Astrocyte of the spinal cord (primary cell): ENCODE results near the gene TMEM175.
A peak's percentile ranks its signal among the peaks of the same experiment; 100 is the strongest.

ENCODE experiments used
- DNase-seq: peaks from one replicate; pipeline ENCODE4 v3.0.0; 2011; ENCODE audit warnings: low read depth, low spot score
- H3K4me3 ChIP-seq: 2 replicates; pipeline ENCODE4 v1.5.1; 2011; ENCODE audit warnings: low read depth, mild to moderate bottlenecking, low read length, moderate library complexity
- in situ Hi-C: cut with HindIII; loops from 2 replicates; pipeline ENCODE4 v1.10.0; 2017; ENCODE audit warnings: low sequenced_read_pairs
- TF ChIP-seq, protein P1 (sequence below): IDR thresholded peaks from 2 replicates; pipeline ENCODE4 v1.5.1; 2012; ENCODE audit warnings: low read depth, mild to moderate bottlenecking, low read length, inconsistent platforms

The TMEM175 gene

DNA sequence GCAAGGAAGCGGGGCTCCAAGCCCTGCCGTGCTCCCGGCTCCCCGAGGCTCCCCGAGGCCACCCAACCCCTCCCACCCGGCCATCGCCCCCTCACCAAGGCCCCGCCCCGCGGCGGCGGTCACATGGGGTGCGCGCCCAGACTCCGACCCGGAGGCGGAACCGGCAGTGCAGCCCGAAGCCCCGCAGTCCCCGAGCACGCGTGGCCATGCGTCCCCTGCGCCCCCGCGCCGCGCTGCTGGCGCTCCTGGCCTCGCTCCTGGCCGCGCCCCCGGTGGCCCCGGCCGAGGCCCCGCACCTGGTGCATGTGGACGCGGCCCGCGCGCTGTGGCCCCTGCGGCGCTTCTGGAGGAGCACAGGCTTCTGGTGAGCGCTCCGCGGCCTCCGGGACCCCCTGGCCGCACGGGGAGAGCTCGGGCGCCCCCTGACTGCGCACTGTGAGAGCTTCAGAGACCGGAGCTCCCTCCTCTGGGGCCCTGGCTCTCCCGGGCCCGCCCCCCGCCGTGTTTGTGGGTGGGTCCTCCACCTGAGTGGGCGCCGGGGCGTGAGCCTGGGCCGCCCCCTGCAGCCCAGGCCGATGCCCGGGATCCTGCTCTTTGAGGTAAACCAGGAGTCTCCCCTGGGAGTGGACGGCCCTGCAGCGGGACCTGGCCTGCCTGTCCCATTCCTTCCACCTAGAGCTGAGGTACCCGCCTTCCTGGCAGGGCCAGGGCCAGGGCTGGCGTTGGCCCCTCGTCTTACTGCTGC, 54.8 kb downstream of the TMEM175 start, which contains the start of gene IDUA:
Gene IDUA, plus strand, starts transcription at position 166 of the 745 bp plus-strand sequence. Its CDS starts 41 bp downstream, at position 207.
- TF ChIP-seq, protein P1, sequence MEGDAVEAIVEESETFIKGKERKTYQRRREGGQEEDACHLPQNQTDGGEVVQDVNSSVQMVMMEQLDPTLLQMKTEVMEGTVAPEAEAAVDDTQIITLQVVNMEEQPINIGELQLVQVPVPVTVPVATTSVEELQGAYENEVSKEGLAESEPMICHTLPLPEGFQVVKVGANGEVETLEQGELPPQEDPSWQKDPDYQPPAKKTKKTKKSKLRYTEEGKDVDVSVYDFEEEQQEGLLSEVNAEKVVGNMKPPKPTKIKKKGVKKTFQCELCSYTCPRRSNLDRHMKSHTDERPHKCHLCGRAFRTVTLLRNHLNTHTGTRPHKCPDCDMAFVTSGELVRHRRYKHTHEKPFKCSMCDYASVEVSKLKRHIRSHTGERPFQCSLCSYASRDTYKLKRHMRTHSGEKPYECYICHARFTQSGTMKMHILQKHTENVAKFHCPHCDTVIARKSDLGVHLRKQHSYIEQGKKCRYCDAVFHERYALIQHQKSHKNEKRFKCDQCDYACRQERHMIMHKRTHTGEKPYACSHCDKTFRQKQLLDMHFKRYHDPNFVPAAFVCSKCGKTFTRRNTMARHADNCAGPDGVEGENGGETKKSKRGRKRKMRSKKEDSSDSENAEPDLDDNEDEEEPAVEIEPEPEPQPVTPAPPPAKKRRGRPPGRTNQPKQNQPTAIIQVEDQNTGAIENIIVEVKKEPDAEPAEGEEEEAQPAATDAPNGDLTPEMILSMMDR = peak; percentile 49
- DNase-seq = peak; percentile 54
- peak within 1 kb of the TSS; percentile 58 for H3K4me3 ChIP-seq
- in situ Hi-C loops = no loop called here

DNA sequence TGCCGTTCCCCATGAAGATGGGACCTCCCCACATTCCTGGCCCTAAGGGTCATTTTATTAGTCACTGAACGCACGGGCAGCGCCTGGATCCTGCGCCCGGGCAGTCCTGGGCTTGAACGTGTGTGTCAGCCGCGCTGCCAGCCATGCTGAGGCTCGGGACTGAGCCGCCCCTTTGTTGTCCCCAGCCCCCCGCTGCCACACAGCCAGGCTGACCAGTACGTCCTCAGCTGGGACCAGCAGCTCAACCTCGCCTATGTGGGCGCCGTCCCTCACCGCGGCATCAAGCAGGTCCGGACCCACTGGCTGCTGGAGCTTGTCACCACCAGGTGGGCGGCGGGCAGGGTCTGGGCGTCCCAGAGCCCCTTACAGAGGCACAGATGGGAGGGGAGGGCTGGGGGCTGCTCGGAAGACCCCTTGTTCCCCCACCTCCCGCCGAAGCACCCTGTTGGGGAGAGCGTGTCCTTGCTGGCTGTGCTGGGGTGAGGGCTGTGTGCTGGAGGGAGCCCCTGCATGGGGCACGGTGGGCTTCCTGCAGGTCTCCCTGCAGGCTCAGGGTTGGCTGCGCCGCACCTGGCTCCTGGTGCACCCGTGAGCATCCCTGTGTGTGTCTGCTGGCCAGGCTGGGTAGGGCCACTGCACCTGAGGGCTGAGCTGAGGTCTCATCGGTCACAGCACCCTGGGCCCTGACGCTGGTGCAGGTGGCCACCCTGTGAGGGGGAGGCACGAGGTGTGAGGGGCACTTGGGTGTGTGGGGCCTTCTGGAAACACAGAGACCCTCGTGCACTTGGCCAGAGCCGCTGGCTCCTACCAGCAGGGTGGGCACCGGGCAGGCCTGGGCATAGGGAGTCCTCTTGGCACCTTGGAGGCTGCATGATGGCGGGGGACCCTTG, 55.6 kb downstream of the TMEM175 start:
- in situ Hi-C loops = no loop called here
- H3K4me3 ChIP-seq = peak overlapping the region; percentile 58
- no peak for DNase-seq
- TF ChIP-seq, protein P1 = no peak

DNA sequence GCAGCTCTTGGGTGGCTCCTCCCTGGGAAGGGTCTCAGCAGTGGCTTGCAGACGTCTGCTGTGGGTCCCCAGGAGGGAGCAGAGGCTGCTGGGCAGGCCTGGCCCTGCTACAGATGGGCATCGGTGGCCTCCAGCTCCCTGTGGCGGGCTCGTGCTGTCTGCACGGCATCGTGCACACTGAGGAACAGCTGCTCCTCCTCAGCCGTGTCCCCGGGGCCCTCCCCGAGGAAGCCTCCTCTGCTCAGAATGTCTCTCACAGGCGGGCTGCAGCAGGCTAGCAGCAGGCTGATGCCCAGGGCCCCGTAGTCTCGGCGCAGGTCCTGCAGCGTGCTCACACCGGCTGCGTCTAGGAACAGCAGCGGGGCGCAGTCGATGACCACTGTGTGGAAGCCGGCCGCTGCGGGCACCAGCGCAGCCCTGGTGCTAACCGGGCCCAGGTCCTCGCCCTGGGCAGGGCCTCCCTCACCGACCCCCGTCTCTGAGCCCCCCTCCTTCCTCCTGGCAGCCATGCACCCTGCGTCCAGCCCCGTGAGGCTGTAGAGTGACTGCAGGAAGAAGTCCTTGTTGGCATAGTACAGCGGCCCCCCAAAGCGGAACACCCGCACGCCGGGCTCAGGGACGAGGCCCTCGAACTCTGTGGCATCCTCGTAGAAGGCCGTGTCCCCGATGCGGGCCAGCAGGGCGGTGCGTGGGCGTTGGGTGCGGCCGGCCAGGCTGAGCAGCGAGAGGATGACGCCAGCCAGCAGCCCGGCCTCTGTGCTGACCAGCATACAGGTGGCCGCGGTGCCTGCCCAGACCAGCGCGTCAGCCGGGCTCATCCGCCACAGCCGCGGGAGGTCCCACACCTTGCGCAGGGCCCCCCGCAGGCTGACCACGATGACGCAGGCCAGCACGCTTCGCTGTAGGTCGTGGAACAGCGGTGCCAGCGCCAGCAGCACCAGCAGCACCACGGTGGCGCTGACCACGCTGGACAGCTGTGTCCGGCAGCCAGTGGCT, 56.8 kb downstream of the TMEM175 start:
- no peak for DNase-seq
- H3K4me3 ChIP-seq = no peak overlapping the region
- in situ Hi-C loops = no loop called here
- TF ChIP-seq, protein P1 = no peak

DNA sequence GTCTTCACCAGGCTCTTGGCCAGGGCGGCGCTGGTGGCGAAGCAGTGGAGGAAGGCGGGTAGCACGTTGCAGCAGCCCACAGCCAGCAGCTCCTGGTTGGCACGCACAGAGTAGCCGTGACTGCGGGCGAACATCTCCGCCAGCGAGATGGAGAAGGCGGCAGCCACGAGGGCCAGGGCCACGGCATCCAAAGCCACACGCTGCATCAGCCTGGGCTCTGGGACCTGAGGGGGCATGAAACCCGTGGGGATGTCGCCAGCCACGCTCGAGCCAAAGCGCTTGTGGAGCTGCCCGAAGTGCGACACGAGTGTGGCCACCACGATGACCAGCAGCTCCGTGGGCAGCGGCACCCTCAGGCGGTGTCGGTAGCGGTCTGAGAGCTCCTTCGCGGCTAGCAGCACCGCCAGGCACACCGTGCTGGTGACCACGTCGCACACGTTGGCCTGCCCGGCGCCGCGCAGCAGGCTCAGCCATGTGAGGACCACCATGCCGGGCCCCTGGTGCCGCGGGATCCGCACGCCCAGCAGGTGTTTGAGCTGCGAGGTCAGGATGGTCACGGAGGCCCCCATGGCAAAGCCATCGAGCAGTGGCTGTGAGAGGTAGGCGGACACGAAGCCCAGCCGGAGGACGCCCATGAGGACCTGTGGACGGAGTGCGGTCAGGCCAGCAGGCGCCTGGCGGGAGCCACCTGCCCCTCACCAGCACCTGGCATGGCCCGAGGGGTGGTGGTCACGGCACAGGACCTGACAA, 57.6 kb downstream of the TMEM175 start:
- in situ Hi-C loops = no loop called here
- no peak overlapping the region for H3K4me3 ChIP-seq
- no peak for DNase-seq
- TF ChIP-seq, protein P1 = no peak

DNA sequence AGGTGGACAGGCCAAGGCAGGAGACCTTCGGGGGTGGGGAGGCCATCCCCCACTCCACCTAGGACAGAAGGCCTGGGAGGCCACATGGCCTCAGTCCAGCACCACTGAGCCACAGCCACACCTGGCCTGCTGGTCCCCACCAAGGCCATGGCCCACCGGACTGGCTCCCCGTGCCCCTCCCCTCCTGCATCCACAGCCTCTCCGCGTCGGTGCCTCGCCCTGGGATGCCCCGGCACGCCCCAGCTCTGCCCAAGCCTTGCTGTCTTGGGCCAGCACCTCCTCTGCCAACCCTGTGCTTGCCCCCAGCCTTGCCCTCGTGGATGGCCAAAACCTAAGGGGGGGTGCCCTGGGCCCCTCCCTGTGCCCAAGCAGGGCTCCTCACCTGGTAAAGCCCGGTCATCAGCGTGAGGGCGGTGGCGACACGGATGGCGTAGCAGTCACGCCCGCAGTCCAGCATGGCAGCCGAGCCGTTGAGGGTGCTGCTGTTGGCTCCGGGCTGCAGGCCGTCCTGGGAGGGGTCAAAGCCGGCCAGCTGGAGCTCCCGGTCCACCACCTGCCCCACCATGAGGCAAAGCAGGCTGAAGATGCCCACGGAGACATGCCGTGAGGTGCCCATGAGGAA, 58.6 kb downstream of the TMEM175 start:
- in situ Hi-C loops = no loop called here
- TF ChIP-seq, protein P1 = no peak
- no peak for DNase-seq
- H3K4me3 ChIP-seq = no peak overlapping the region
